ENCODE data around the gene RBM4B.

DNA sequence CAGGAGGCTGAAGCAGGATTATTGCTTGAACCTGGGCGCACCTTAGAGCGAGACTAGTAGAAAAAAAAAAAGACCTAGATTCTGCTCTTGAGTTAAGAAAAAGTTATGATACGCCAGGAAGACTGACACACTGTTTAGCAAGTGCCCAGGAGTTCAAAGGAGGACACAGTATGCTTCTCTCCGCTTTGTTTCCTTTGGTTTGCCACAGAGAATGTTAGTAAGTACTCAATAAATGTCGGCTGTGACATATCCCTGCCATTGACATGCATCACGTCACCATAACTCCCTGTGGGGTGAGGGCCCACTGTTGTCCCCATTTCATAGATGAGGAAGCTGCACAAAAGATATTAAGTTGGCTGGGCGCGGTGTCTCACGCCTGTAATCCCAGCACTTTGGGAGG is 44.3 kb upstream of the RBM4B start:
- TF ChIP-seq, protein P1, sequence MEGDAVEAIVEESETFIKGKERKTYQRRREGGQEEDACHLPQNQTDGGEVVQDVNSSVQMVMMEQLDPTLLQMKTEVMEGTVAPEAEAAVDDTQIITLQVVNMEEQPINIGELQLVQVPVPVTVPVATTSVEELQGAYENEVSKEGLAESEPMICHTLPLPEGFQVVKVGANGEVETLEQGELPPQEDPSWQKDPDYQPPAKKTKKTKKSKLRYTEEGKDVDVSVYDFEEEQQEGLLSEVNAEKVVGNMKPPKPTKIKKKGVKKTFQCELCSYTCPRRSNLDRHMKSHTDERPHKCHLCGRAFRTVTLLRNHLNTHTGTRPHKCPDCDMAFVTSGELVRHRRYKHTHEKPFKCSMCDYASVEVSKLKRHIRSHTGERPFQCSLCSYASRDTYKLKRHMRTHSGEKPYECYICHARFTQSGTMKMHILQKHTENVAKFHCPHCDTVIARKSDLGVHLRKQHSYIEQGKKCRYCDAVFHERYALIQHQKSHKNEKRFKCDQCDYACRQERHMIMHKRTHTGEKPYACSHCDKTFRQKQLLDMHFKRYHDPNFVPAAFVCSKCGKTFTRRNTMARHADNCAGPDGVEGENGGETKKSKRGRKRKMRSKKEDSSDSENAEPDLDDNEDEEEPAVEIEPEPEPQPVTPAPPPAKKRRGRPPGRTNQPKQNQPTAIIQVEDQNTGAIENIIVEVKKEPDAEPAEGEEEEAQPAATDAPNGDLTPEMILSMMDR (IDR thresholded peaks at IDR 0.05) = no peak
- TF ChIP-seq POLR2A (IDR thresholded peaks at IDR 0.05) (no peak), POLR2AphosphoS5 (IDR thresholded peaks at IDR 0.05) (no peak)

All from prostate gland (tissue), 2 donors.